GM10266 (cell line): ENCODE measurements around the gene CAMK1D.

Source experiments
- DNase-seq: peaks from one replicate; pipeline ENCODE4 v3.0.0; 2012; ENCODE audit errors: extremely low spot score
- TF ChIP-seq, protein P1 (sequence below): IDR thresholded peaks from 2 replicates; pipeline ENCODE4 v1.5.1; 2012; ENCODE audit warnings: mild to moderate bottlenecking, low read depth; ENCODE audit not compliant: control insufficient read depth, insufficient read depth; ENCODE audit errors: missing control alignments

CAMK1D gene

DNA sequence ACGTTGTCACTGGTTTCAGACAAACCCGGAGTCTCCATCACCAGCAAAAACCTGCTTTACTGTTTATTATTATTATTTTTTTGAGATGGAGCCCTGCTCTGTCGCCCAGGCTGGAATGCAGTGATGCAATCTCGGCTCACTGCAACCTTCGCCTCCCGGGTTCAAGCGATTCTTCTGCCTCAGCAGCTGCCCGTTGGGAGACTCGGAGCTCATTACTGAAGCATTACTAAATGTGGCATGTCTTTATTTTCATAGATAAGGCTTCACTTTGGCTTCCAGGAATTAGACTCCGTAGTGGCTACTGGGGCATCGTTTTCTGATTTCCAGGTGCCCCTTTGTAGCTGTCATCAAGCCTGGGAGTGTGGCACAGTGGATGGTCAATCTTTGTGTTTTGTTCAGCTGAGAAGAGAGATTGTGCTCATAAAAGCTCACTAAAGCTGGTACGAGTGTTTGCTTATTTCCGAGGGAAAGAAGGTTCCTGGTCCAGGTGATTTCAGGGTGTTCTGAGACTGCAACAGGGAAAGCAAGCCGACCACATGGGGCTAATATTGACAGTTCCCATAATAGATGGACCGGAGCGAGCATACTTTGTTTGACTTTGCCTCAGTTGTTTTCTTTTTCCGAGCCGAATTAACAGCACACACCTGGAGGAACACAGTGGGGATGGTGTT, 163.1 kb downstream of the CAMK1D start:
- TF ChIP-seq, protein P1, sequence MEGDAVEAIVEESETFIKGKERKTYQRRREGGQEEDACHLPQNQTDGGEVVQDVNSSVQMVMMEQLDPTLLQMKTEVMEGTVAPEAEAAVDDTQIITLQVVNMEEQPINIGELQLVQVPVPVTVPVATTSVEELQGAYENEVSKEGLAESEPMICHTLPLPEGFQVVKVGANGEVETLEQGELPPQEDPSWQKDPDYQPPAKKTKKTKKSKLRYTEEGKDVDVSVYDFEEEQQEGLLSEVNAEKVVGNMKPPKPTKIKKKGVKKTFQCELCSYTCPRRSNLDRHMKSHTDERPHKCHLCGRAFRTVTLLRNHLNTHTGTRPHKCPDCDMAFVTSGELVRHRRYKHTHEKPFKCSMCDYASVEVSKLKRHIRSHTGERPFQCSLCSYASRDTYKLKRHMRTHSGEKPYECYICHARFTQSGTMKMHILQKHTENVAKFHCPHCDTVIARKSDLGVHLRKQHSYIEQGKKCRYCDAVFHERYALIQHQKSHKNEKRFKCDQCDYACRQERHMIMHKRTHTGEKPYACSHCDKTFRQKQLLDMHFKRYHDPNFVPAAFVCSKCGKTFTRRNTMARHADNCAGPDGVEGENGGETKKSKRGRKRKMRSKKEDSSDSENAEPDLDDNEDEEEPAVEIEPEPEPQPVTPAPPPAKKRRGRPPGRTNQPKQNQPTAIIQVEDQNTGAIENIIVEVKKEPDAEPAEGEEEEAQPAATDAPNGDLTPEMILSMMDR = no peak
- no peak for DNase-seq

- no peak for DNase-seq
- TF ChIP-seq, protein P1 = no peak
Observed at GRCh38 chr10:12513003-12513365, 163.6 kb downstream of the CAMK1D start.

DNA sequence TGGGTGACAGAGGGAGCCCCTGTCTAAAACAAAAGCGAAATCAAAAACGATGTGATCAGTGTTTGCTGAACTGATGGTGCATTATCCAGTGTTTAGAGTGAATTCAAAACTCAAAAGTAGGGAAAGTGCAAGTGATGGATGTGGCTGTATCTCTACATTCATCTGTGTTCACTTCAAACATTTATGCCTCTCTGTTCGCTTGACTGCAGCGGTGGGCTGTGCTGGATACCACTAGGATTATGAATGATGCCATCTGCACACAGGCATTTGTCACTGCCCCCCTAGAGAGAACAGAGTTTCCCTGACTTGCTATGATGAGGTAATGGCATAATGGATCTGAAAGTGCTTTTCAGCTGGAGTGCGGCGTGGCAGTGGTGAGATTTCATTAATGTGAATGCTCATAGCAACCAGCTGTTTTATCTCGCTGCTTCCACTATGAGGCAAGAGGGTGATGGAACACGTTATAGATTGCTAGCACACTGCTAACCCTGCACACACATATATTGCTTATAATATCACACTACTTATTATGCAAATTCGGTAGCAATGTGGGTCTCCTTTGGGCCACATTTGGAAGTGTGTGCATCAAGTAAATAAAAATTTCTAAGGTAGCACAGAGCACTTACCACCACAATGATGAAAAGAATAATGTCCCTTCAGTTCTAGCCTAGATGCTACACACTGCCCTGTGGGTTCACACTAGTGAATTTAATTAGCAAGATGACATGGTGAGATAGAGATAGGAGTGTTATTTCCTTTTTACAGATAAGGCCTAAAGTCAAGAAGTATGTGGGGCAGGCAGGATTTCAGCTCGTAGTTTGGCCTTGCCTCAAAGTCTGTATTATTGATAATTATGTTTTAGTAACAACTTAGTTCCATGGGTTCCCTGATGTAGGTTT, 164.7 kb downstream of the CAMK1D start:
- no peak for DNase-seq
- TF ChIP-seq, protein P1 = no peak

- TF ChIP-seq, protein P1 = no peak
- DNase-seq = no peak
Observed at GRCh38 chr10:12518024-12518423, 168.7 kb downstream of the CAMK1D start.

- DNase-seq = no peak
- TF ChIP-seq, protein P1 = no peak
Observed at GRCh38 chr10:12521423-12521822, 172.1 kb downstream of the CAMK1D start.

GRCh38 chr10:12526311-12526710, 177.0 kb downstream of the CAMK1D start:
- DNase-seq = no peak
- TF ChIP-seq, protein P1 = no peak

DNA sequence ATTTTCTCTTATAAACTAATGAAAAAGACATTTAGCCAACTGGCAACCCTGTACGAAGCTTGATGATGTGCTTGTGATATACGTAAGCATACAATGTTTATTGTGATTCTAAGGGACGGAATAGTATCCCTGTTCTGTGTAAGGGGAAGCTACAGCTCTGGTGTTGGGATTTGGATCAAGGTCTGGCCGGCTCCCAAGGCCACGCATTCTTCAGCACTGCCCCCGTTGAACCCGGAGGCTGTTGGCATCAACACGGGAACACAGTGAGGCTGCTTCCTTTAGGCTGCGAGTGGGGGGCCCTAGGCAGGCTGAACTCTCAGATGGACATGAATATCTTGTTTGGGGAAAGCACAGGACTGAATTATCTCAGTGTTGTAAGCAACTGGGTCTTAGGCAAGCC, 180.6 kb downstream of the CAMK1D start:
- TF ChIP-seq, protein P1 = no peak
- no peak for DNase-seq
